HG02588 (cell line): ENCODE measurements around the gene EEF2.
"Not testable (repeated sequence)": the region's sequence is repeated elsewhere in the genome, so short reads cannot be mapped to it uniquely, and the experiment has no call there.

Experiments
- ATAC-seq: cut with Tn5 transposase; IDR thresholded peaks from one replicate; pipeline ENCODE4 v1.9.1; 2021; ENCODE audit warnings: mild to moderate bottlenecking, moderate library complexity; ENCODE audit not compliant: unreplicated experiment

Gene EEF2

DNA sequence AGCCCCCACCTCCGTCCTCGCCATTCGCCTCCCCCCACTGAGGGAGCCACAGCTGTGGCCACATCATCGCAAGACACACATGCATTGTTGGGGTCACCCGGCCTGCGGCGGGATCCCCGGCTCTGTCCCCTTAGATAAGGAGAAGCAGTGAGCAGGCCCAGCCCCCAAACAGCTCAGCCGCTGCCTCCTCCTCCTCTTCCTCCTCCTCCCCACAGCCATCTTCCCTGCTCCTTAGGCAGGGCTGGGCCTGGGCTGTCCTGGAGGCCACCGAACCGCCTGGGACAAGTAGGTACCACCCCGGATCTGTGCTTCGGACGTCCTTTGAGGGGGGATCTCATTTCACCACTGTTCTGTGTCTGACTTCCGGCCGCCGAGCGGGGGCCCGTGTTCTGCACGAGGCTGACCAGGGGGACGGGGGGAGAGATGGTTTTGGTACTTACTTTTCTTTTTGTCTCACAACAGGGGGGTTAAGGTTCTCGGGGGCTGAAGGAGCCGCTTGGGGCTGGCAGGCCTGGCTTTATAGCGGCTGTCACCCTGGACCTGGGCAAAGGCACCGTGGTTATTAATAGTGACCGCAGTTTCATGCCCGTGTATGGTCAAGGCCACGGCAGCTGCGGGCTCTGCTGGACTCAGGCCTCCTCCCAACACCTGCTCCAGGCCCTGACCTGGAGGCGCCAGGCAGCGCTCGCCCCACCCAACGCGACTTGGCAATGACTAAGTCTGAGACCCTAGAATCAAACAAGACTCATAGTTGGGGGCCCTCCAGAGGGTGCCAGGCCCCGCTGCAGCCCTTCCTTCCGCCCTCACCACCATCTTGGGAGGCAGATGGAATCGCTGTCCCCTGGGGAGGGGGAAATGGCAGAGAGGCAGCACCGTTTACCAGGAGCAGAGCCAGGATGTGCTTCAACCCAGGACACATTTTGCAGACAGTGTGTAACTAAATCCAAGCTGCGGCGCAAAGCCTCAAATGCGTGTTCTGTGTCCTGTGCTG is 34.1 kb downstream of the EEF2 start:
- ATAC-seq: no peak

DNA sequence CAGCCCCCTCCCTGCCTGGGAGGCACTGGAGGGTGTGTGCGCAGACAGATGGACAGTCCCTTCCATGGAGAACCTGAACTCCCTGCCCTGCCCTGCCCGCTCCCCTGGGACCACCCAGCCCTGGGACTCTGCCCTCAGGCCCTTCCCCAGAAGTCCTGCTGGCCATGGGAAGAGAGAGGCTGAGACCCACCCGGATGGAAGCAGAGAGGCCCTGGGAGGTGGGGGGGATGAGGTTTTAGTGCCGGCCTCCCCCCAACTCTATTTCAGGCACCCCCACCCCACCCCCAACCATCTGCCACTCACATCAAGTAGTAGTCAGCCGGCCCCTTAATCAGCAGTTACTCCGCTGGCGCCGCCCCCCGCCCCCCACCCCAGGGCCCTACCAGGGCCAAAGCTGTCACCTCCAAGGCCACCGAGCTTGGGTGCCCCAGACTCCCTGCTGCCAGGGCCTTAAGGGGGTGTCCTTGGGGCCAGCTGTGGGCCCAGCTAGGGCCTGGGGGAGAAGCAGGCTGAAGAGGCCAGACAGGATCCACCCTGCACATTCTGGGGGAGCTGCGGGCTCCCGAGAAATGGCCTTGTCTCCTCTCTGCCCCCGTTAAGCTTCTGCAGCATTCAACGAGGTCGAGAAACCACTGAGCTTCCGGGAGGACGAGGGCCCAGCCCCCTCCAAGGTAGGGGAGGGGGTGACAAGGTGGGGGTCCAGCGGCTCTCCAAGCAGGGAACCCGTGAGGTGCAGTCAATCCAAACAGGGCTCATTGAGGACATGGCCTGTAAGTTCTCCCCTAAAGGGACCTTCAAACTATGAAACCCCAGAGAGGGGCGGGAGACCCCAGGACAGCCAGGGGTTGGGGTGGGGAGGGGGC is 35.0 kb downstream of the EEF2 start:
- ATAC-seq: no peak

DNA sequence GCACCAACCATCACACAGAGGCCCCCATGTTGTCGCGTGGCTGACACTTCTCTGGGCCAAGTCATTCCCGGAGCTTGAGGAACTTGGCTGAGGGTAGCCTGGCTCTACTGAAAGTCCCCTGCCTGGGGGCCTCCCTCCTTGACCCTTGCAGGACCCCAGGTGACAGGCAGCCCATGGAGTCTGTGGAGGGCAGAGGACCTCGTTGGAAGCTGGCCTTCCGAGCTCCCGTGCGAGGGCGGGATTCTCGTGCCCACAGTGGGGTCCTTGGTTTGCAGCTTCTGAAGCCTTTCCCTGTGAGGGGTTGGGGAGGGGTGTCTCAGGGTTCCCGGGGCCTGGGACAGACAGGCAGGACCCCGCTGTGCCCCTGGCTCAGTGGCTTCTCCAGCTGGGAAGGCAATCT is 36.0 kb downstream of the EEF2 start:
- no peak for ATAC-seq

DNA sequence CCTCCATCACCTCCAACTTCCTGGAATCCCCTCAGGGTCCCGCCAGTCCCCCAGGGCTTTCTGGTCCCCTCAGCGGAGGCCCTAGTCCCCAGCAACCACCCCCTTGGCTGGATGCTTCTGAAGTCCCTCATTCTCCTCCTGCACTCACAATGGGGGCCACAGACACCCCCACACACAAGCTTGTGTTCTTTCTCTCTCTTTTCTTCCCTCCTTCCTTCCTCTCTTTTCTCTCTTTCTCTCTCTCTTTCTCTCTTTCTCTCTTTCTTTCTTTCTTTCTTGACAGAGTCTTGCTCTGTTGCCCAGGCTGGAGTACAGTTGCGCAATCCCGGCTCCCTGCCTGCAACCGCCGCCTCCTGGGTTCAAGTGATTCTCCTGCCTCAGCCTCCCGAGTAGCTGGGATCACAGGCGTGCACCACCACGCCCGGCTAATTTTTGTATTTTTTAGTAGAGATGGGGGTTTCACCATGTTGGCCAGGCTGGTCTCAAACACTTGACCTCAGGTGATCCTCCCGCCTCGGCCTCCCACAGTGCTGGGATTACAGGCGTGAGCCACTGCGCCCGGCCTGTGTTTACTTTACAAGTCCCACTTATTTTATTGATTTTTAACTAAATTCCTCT is 37.8 kb downstream of the EEF2 start:
- ATAC-seq: not testable (repeated sequence)

DNA sequence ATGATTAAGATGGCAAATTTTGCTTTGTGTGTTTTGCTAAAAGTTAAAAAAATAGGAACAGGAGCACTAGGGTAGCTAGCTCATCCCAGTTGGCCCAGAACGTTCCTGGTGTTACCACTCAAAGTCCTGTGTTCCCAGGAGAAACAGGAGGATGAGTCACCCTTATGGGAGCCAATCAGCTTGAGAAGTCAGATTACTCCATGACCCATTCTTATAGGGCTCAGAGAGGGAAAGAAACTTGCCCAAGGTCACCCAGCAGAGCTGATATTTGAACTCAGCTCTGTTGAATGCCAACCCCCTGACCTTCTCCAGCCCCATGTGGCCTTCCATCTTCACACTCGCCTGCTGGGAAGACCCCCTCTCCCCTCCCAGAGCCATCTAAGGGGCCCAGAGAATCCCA is 39.4 kb downstream of the EEF2 start:
- no peak for ATAC-seq

DNA sequence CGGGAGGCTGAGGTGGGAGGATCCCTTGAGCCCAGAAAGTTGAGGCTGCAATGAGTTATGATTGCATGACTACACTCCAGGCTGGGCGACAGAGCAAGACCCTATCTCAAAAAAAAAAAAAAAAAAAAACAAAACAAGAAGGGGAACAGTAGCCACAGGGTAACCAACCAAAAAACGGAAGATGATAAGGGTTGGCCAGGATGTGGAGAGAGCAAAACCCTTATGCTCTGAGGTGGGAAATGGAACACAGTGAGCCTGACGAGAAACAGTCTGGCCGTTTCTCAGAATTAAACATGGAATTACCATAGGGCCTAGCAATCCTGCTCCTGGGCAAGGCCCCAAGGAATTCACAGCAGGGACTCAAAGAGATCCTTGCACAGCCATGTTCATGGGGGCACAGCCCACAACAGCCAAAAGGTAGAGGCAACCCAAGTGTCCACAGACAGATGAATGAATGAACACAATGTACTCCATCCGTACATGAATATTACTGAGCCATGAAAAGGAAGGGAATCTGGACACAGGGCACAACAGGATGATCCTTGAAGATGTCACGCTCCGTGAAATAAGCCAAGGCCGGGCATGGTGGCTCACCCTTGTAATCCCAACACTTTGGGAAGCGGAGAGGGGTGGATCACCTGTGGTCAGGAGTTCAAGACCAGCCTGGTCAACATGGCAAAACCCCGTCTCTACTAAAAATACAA is 41.1 kb downstream of the EEF2 start:
- no peak for ATAC-seq

DNA sequence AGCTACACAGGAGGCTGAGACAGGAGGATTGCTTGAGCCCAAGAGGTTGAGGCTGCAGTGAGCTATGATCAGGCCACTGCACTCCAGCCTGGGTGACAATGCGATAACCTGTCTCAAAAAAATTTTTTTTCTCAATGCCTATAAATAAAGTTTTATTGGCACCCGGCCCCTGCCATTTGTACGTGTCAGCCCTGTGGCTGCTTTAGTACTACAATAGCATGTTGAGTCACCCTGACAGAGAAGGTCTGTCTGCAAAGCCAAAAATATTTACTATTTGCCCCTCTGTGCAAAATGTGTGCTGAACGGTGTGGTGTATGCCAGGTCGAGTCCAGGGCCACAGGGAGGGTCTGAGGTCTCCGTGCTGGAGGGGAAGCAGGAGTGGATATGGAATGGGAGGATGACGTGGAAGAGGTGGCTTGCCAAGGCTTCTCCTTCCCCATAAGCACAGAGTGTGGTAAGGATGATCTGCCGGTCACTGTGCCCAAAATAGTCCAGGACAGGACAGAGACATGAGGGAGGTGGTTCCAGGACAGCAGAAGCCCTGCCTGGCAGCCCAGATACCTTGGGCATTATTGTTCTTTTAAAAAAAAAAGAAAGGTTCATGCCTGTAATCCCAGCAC is 42.4 kb downstream of the EEF2 start:
- no peak for ATAC-seq

DNA sequence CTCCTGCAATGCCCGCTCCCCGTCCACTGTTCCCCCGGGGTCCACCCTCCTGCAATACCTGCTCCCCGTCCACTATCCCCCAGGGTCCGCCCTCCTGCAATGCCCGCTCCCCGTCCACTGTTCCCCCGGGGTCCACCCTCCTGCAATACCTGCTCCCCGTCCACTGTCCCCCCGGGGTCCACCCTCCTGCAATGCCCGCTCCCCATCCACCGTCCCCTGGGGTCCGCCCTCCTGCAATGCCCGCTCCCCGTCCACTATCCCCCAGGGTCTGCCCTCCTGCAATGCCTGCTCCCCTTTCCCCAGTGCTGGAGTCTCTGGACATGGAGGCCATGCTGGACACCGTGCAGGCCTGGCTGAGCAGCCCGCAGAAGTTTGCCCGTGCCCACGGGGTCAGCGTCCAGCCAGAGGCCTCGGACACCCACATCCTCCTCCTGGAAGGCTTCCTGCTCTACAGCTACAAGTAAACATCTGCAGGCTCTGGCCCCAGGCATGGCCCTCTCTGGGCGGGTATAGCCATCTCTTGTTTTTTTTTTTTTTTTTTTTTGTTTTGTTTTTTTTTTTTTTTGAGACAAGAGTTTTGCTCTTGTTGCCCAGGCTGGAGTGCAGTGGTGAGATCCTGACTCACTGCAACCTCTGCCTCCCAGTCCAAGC is 46.8 kb downstream of the EEF2 start:
- not testable (repeated sequence) for ATAC-seq

DNA sequence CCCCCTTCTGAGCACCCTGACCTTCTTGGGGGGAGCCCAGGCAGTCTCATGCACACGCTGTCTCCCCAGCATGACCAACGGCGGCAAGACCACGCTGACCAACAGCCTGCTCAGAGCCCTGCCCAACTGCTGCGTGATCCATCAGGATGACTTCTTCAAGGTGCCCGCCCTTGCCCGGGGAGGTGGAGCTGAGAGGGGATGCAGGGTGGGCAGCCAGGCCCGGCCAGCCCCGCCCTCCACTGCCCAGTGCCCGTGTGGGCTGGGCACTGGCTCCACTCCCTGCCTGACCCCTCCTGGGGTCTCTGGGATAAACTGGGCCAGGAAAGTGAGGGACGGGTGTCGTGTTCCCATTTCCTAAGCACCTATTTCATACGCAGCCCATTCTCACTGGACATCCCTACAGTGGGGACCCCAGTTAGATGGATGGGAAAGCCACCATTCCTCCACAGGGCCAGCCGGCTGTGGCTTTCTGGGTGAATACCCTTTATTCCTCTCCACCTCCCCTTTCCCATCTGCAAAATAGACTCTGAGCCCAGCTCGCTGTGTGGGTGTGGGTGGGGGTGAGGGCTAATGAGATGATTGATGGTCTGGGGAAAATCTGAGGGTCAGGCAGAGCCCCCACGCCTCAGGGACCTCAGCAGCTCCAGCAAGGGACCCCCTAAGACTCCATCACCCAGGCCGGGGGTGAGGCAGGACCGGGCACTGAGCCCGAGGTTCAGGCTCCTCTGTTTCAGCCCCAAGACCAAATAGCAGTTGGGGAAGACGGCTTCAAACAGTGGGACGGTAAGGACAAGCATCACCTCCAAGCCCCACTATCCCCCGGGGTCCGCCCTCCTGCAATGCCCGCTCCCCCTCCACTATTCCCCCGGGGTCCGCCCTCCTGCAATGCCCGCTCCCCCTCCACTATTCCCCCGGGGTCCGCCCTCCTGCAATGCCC is 48.5 kb downstream of the EEF2 start:
- no peak for ATAC-seq

DNA sequence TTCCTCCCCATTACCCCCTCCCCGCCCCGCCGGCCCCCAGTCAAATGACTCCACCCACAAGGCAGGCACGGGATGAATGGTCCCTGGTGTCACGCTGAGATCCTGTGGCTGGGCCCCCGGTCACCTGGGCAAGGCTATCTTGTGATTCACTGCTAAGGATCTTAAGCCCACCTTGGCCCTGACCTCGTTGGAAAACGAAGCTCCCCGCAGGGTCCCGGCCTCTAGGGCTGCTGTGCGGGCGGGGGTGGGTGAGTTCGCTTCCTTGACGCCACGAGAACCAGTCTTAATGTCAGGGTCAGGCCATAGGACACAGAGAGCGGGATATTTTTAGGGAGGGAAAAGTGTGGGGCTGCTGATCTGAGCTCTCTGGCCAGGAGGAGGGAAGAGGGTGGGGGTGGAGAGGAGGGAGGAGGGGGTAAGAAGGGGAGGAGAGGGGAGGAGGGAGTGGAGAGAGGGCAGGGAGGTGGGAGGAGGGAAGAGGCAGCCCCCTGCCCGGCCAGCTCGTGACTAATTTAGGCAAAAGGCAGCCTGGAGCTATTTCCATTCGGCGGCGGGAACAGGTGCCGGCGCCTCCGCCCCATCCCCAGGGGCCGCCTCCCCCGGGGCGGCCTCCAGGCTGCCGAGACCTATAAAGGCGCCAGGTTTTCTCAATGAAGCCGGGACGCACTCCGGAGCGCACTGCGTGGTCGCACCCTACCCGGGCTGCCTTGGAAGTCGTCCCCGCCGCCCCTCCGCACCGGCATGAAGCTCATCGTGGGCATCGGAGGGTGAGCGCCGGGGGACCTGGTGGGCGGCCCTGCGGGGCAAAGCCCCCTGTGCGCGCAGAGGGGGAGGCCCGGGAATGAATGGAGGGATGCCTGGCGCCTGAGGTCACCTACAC is 52.1 kb downstream of the EEF2 start, which contains the start of gene NMRK2:
Gene NMRK2, plus strand, starts transcription at position 139 of the 880 bp plus-strand sequence. Its CDS starts 603 bp downstream, at position 742.
- no peak for ATAC-seq

DNA sequence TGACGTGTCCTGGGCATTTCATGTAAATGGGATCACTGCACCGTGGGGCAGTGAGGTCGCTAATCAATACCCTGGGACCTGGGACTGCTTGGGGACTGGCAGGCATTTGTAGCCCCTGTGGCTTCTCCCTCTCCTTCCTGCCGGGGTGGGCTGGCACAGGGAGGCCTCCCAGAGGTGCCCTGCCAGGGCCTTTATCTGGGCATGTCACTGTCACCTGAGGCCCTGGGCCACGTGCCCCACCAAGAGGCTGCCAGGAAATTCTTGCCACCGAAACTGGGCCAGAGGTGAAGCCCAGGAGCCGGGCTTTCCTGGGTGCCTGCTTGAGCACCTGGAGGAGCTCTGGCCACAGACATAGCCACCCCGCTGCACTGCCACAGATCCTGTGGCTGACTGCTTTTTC is 54.2 kb downstream of the EEF2 start:
- ATAC-seq: no peak
